Suppressor macrophage treated with lipopolysaccharide for 1 hour (primary cell): ENCODE data around the gene PPA2.
"Not testable (repeated sequence)": the region's sequence is repeated elsewhere in the genome, so short reads cannot be mapped to it uniquely, and the experiment has no call there.

Source experiments
- DNase-seq, 3 donors: peaks; one replicate each; pipeline ENCODE4 v3.0.0-alpha.2; 2020 to 2022

The PPA2 gene

GRCh38 chr4:105473324-105474098, at the start of gene PPA2:
Gene PPA2 (minus strand): TSS chr4:105474062. CDS start chr4:105474050, 12 bp downstream.
- DNase-seq: peak; percentile 97 to 98 (median 97)

DNA sequence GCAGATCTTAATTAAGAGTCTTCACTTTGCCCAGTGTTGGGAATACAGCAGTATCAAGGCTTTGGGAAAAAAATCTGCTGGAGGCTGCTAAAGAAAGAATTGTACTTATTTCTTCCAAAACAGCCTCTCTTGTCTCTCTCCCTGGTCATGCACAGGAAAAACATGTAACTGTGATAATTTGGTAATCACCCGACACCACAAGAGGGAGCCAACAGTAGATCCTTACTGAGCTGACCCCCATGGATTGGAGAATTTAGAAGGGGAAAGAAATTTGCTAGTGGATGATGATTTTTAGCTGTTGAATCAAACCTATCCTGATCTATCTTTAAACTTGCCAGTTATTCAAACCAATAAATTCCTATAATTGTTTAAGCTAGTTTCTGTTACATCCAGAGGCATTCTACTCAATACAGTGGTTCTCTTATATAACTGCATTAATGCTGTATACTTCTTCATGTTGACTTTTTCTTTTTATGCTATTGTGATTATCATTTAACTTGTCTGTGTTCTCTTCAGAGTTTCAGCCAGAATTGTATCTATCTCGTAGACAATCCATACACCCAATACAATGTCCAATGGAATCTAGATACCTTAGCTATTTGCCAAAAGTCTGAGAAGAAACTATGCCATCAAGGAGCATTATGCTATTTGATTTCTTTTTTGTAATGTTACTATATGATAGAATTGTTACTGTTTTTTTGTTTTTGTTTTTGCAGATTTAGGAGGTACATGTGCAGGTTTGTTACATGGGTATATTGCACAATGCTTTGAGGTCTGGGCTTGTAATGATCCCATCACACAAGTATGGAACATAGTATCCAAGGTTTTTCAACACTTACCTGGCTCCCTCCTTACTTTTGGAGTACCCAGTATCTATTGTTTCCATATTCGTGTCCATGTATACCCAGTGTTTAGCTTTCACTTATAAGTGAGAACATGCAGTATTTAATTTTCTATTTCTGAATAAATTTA, 47.2 kb upstream of the PPA2 start:
- DNase-seq: peak; percentile 54 to 63 (median 60)

- DNase-seq: no peak
These were observed 36.4 kb upstream of the PPA2 start for GRCh38 chr4:105510245-105510644.

DNA sequence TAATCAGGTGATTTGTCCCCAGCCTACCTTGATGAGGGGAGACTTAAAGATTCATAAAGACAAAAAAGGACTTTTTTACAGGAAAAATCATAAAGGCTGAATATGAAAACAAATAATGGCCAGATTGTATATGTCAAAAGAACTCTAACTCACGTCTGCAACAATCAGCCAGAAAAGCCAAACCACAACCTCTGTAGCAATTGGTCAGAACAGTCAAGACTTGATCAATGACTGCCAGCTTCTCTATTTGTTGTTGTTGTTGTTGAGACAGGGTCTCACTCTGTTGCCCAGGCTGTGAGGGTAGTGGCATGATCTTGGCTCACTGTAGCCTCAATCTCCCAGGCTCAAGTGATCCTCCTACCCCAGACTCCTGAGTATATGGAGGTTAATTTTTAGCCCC, 35.9 kb upstream of the PPA2 start:
- DNase-seq: no peak

DNA sequence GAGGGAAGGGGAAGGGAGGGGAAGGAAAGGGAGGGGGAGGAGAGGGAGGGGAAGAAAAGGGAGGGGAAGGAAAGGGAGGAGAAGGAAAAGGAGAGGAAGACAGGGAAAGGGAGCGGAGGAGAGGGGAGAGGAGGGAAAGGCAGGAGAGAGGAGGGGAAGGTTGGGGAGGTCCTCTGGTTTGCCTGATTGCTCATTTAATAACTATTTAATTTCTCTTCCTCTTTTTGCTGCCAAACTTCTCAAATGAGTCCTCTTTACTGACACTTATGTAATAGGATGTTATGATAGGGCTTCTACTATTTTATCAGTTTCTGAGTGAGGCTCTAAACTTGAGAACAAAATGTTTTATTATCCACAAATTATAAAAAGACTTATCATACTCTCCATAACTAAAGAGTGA, 35.4 kb upstream of the PPA2 start:
- peak; percentile 8 to 37 (median 36) for DNase-seq

DNA sequence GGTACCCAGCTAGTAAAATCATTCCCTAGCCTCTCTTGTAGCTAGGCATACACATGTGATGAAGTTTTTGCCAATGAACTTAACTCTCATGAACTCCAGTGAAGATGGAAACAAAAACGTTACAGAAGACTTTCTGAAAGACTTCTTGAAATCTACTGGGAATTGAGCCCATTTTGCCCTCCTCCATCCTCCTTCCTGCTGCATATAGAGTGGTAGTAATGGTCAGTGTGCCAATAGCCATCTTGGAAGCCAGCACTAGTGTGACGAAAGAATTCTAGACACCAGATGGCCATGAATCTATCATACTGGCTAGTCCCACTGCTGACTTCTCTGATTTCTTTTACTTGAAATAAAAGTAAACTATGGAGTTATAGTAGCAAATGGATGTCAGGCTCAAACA, 30.9 kb upstream of the PPA2 start:
- DNase-seq: no peak

DNA sequence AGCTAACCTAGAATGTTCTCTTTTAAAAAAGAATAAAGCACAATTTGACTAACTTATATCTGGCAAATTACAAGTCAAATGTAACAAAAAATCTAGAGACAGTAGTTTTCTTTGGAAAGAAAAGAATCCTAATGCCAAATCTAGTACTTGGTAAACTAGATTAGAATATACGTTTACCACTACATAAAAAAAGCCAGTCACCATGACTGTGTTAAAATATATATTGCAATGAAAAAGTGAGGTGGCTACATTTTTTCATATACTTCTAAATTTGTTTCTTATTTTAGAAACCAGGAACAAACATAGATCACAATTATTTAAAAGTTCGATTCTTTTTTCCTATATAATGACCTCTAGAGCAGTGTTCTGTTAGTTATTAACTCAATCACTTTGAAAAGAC, 29.6 kb upstream of the PPA2 start:
- no peak for DNase-seq

DNA sequence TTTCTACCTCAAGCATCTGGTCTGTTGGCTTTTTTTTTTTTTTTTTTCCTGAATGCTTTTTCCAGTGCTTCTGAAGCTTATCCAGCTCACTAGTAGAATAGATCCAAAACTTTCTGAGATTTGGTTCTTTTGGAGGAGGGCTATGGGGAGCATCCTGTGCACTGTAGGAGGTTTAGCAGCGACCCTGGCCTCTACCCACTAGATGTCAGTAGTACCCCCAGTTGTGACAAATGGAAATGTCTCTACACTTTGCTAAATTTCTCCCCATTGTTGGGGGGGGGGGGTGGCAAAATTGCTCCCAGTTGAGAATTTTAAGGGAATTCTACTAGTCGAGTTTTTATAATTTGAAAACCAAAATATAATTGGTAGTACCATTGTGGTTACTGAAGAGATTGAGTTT, 23.0 kb upstream of the PPA2 start:
- DNase-seq: no peak

DNA sequence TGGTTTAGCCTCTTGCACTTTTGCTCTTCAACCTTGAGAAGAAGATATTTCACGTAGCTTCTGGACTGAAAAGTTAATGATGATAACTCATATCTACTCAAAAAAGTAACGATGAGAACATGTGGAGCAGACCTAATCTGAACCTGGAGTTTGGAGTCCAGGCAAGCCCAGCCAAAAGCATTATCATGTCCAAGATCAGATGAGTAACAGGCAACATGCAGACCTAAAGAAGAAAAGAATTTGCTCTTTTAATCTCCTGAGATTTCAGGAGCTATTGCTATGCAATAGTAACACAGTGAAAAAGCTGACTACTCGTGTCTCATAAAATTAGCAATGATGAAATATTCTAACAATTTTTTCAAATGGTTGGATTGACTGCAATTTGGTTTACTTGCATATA, 21.8 kb upstream of the PPA2 start:
- DNase-seq: no peak

- DNase-seq: no peak
These were observed 16.7 kb upstream of the PPA2 start for GRCh38 chr4:105490523-105490922.

GRCh38 chr4:105483840-105484239, 10.0 kb upstream of the PPA2 start:
- peak; percentile 14 to 43 (median 42) for DNase-seq

DNA sequence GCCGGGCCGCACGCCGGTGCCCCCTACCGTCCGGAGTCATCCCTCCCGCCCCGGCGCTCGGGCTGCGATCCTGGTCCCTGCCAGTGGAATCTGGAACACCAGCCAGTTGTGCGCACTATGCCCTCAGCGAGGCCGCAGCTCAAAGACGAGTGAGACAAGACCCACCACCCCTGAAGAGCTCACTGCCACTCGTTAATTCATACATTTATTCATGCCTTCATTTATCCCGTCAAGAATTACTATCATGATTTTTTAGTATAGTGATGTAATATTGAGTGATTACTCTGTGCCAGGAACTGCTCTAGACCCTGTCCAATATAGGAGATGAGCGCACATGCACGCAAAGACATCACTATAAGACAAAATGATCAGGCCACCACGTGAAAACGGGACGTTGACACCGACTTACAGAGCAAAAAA, 247 bp upstream of the PPA2 start:
- DNase-seq: peak; percentile 87 to 95 (median 94)

GRCh38 chr4:105472871-105473323, 965 bp downstream of the PPA2 start:
- no peak for DNase-seq

DNA sequence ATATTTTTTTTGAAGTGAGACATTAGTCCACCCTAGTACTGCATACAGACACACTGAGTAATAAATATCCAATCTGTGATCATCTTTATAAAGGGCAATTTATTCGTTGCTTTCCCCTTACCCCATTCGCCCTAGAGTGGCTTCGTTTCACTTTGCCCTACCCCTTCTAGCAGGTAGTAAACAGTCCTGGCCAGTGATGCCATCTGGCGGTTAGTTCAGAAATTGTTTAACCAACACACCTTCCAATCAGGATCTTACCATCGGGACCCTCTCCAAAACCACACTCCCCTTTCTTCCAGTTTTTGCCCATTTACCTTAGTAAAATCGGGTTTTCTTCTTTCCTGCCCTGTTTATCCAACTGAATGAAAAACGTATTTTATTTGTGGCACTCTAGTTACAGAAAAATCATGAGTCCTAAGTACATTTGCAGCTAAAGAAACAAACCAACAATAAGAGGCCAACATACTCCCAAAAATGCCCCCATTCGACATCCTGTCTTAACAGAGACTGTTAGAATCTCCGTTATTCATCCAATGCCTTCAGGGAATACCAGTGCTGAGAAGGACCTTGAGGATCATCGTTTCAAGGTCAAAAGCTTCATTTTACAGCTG, 2.2 kb downstream of the PPA2 start:
- peak; percentile 78 to 87 (median 79) for DNase-seq

DNA sequence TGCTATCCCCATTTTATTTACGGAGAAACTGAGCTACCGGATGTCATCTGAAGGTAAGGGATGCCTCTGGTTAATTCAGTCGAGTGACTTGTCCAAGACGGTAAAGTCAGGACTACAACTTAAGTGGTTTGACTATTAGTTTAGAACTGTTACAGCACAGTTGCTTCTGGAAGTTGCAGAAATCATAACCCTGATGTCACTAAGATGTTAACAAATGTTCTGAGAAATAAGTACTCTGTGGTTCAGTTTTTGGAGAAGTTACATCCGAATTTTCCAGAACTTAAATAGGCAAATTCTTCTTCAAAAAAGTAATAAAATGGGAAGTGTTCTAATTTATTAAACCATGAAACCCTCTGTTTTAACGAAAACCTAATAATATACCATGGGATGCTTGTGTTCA, 3.1 kb downstream of the PPA2 start:
- peak; percentile 47 to 87 (median 72) for DNase-seq

DNA sequence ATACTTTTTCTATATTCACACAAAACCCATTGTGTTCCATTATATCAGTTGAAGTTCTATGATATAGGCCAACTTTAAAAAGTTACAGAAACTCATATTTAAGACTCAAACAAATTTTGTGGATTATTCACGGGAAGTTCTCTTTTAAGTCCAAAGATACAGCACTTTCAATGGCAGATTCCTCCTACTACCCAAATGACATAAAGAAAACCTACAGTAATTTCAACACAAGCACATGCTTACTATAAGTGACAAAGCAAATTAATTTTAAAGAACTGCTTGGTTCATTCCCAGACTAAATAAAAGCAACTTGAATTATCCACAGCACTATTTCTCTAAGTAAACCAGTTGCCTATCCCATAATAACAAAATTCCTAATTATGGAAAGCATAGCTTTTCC, 4.1 kb downstream of the PPA2 start:
- DNase-seq: peak; percentile 52 to 88 (median 79)

DNA sequence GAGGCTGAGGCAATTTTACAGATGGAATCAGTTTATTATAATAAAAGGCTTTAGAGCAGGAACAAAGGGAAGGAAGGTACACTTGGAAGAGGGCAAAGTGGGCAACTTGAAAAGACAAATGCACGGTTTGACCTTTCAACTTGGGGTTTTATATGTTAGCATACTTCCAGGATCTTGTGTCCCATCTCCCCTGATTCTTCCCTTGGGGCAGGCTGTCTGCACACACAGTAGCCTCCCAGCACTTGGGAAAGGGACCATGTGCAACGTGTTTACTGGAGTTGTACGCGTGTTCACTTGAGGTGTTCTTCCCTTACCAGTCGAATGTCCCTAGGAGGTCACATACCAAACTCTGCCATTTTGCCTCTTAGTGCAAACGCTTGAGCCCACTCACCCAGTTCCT, 7.3 kb downstream of the PPA2 start:
- no peak for DNase-seq

- not testable (repeated sequence) for DNase-seq
These were observed 9.3 kb downstream of the PPA2 start for GRCh38 chr4:105464563-105464962.

GRCh38 chr4:105462576-105462975, 11.3 kb downstream of the PPA2 start:
- no peak for DNase-seq

GRCh38 chr4:105461621-105462382, 12.1 kb downstream of the PPA2 start:
- DNase-seq: peak in 1 of 3 donors; percentile 20

DNA sequence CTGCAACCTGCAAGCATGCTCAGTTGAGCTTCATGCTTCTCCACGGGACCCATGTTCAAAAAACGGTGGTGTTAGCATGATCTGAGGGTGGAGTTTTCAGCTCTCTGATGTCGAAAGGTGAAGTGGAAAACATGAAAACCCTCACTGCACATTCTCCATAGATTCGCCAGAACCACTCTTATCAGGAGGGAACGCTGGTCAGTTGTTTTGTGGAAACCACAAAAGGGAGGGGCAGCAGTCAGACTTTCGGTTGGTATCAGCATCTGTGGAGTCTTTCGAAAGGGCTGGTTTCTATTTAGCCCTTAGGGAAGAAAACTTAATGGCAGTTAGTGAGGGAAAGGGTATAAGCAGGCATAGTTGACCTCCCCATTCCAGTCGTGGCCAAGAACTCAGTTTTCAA, 12.6 kb downstream of the PPA2 start:
- peak in 2 of 3 donors; percentile 46 to 54 for DNase-seq

GRCh38 chr4:105460306-105460705, 13.6 kb downstream of the PPA2 start:
- DNase-seq: peak in 1 of 3 donors; percentile 22
